ENCODE measurements around the gene CRACR2B. TPM values are rescaled to one million over a fixed set of nuclear protein-coding genes. Genes with fewer than 3 reads are reported as not detected.
A peak's percentile ranks its signal among the peaks of the same experiment; 100 is the strongest.

CRACR2B gene
- total RNA-seq, 4 donors from 2014 or later: 7.1 to 19.7 (median 16.8) TPM

GRCh38 chr11:804599-804964 is 23.1 kb upstream of the CRACR2B start:
- Histone ChIP-seq H3K9me3 (no peaks in the 10 kb centered on the region), H3K36me3 (peaks cover 0 to 38% (median 0%) of the 10 kb centered on the region in 3 donors), H3K27ac (peak overlapping the region; percentile 67 to 94 (median 90)), H3K27me3 (no peaks in the 10 kb centered on the region), H3K4me1 (peaks cover 0 to 40% (median 18%) of the 10 kb centered on the region in 4 donors), H3K4me3 (peak overlapping the region; percentile 24 to 70 (median 58))
- TF ChIP-seq POLR2A (IDR thresholded peaks at IDR 0.05) (no peak), CTCF (IDR thresholded peaks at IDR 0.05) (no peak), EP300 (IDR thresholded peaks at IDR 0.05) (no peak)
- 0 to 1% methylated on average over 1 to 16 of the region's 18 CpGs for WGBS, 2 donors
- no peak for DNase-seq (ENCODE audit: low spot score in 2 of 2)

- peak overlapping the region; percentile 71 to 92 (median 84) for H3K4me3 ChIP-seq
- peaks cover 0 to 27% (median 7%) of the 10 kb centered on the region in 3 donors for H3K36me3 ChIP-seq
- H3K4me1 ChIP-seq: peaks cover 0 to 57% (median 31%) of the 10 kb centered on the region in 4 donors
- H3K27ac ChIP-seq: peak overlapping the region; percentile 96 to 98 (median 97)
- WGBS, 2 donors: 30 to 39% methylated on average over 27 to 35 of the region's 36 CpGs
- DNase-seq (ENCODE audit: low spot score in 2 of 2): no peak
- TF ChIP-seq POLR2A (IDR thresholded peaks at IDR 0.05) (no peak), EP300 (IDR thresholded peaks at IDR 0.05) (no peak), CTCF (IDR thresholded peaks at IDR 0.05) (no peak)
- no peaks in the 10 kb centered on the region for H3K9me3 ChIP-seq
- H3K27me3 ChIP-seq: no peaks in the 10 kb centered on the region
These were observed 19.1 kb upstream of the CRACR2B start for GRCh38 chr11:808427-809286.

- Histone ChIP-seq H3K27ac (peak within 1 kb of the TSS; percentile 96 to 98 (median 97)), H3K9me3 (no peaks in the 10 kb centered on the region), H3K36me3 (peaks cover 0 to 33% (median 7%) of the 10 kb centered on the region in 3 donors), H3K4me1 (peaks cover 0 to 49% (median 27%) of the 10 kb centered on the region in 4 donors), H3K4me3 (peak within 1 kb of the TSS; percentile 71 to 92 (median 84)), H3K27me3 (no peaks in the 10 kb centered on the region)
- DNase-seq (ENCODE audit: low spot score in 2 of 2): peak; percentile 95 to 97
- peak; percentile 92 to 94 for TF ChIP-seq POLR2A (IDR thresholded peaks at IDR 0.05)
- peak in 1 of 5 experiments; percentile 49 for TF ChIP-seq CTCF (IDR thresholded peaks at IDR 0.05)
- TF ChIP-seq EP300 (IDR thresholded peaks at IDR 0.05): peak; percentile 88 to 97
- WGBS, 2 donors: 0% methylated on average over 36 to 48 of the region's 81 CpGs
These were observed 18.3 kb upstream of the CRACR2B start, which contains the start of gene RPLP2 for GRCh38 chr11:809287-810039. Gene RPLP2, plus strand, starts transcription at chr11:809967. Its CDS starts 268 bp downstream, at chr11:810235.

GRCh38 chr11:810040-810567 is 17.6 kb upstream of the CRACR2B start:
- no peaks in the 10 kb centered on the region for H3K27me3 ChIP-seq
- no peak for TF ChIP-seq EP300 (IDR thresholded peaks at IDR 0.05)
- peak in 1 of 5 experiments; percentile 27 for TF ChIP-seq CTCF (IDR thresholded peaks at IDR 0.05)
- TF ChIP-seq POLR2A (IDR thresholded peaks at IDR 0.05): peak in 1 of 2 donors; percentile 59
- H3K36me3 ChIP-seq: peaks cover 0 to 39% (median 7%) of the 10 kb centered on the region in 3 donors
- H3K27ac ChIP-seq: peak overlapping the region; percentile 96 to 98 (median 97)
- WGBS, 2 donors: 1% methylated on average over 14 to 47 of the region's 55 CpGs
- peaks cover 0 to 43% (median 21%) of the 10 kb centered on the region in 4 donors for H3K4me1 ChIP-seq
- no peaks in the 10 kb centered on the region for H3K9me3 ChIP-seq
- no peak for DNase-seq (ENCODE audit: low spot score in 2 of 2)
- peak overlapping the region; percentile 71 to 92 (median 84) for H3K4me3 ChIP-seq
